OCI-LY1 (cell line): Measurements from ENCODE around the gene CEL.

ENCODE experiments used
- EZH2 ChIP-seq: fragments of 200-600 bp; sonication (generic), shearing (Covaris generic); IDR thresholded peaks from 2 replicates; pipeline ENCODE4 v1.8.0; 2017; ENCODE audit warnings: borderline replicate concordance, mixed run types, mild to moderate bottlenecking, antibody characterized with exemption, low read length, moderate library complexity, mixed read lengths
- TF ChIP-seq, protein P1 (sequence below): fragments of 200-600 bp; sonication (generic), shearing (Covaris generic); IDR thresholded peaks from 2 replicates; pipeline ENCODE4 v1.5.1; 2017; ENCODE audit warnings: mild to moderate bottlenecking, antibody characterized with exemption, low read length, moderate library complexity, mixed read lengths

DNA sequence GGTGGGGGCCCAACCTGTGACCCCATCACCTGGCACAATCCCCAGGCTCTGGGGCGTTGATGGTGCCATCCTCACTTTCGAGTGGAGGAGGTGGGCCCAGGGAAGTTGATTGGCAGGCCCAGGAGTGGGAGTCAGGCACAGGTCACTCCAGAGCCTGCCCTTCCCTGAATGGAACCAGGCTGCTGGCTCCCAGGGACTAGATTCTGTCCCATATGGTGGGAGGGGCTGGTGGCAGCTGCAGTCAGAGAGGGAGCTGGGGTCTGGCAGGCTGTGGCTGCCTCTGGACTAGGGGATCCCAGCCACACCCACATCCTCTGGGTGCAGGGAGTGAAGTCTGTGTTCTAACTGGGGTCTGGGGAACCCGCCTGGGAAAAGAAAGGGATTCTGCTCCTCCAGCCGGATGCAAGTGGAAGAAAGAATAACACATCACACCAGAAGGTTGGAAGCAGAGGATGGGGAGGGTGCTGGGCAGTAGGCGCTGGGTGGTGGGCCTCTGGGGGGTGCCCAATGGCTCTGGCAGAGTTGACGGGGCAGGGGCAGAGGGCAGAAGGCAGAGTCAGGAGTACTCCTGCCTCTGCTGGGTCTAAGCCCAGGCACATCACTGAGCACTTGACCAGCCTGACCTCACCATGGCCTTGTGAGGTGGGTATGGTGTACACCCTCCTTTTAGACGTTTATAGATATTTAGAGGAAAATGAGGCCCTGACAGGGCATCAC is 25.8 kb downstream of the CEL start:
- TF ChIP-seq, protein P1, sequence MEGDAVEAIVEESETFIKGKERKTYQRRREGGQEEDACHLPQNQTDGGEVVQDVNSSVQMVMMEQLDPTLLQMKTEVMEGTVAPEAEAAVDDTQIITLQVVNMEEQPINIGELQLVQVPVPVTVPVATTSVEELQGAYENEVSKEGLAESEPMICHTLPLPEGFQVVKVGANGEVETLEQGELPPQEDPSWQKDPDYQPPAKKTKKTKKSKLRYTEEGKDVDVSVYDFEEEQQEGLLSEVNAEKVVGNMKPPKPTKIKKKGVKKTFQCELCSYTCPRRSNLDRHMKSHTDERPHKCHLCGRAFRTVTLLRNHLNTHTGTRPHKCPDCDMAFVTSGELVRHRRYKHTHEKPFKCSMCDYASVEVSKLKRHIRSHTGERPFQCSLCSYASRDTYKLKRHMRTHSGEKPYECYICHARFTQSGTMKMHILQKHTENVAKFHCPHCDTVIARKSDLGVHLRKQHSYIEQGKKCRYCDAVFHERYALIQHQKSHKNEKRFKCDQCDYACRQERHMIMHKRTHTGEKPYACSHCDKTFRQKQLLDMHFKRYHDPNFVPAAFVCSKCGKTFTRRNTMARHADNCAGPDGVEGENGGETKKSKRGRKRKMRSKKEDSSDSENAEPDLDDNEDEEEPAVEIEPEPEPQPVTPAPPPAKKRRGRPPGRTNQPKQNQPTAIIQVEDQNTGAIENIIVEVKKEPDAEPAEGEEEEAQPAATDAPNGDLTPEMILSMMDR, result no peak
- TF ChIP-seq EZH2, result no peak
